Naive thymus-derived CD4-positive, alpha-beta T cell (primary cell): Measurements from ENCODE around the gene SETD5. TPM values are rescaled to one million over a fixed set of nuclear protein-coding genes. Genes with fewer than 3 reads are reported as not detected.
A peak's percentile ranks its signal among the peaks of the same experiment; 100 is the strongest.

Experiments used
- ATAC-seq: fragments of 150-1000 bp; cut with Tn5 transposase; 2 replicates; pipeline ENCODE4 v1.10.0; 2021; ENCODE audit warnings: mild to moderate bottlenecking, moderate library complexity
- CTCF ChIA-PET: fragments of 350-600 bp; sonication (Branson Sonifier 250); formaldehyde crosslinking; loops from one replicate; lab custom pipeline; 2021; ENCODE audit warnings: antibody characterized with exemption; lab: Charles Lee
- POLR2A ChIA-PET: fragments of 350-600 bp; sonication (Branson Sonifier 250); formaldehyde crosslinking; loops from one replicate; lab custom pipeline; 2021; ENCODE audit warnings: antibody characterized with exemption, inconsistent platforms; lab: Charles Lee
- DNase-seq, 9 donors: peaks; one replicate each; pipeline versions ENCODE4 v3.0.0 to v3.0.0-alpha.2; 2020 to 2022; ENCODE audit warnings: mixed read lengths in 1 of 9
- H3K27ac ChIP-seq: one replicate; pipeline ENCODE4 v1.7.0; 2013; ENCODE audit warnings: mild to moderate bottlenecking, low read depth, low read length, moderate library complexity
- H3K27me3 ChIP-seq, 2 donors: one replicate each; pipeline ENCODE4 v1.7.0; 2013; ENCODE audit warnings: low read length in 2 of 2, mild to moderate bottlenecking in 2 of 2, moderate library complexity in 2 of 2; ENCODE audit not compliant: control insufficient read depth in 2 of 2, insufficient read depth in 2 of 2
- H3K36me3 ChIP-seq, 3 experiments: 1 replicate in 2 of 3; 2 replicates in 1 of 3; pipeline ENCODE4 v1.7.0; 2013; ENCODE audit warnings: low read length in 3 of 3, mild to moderate bottlenecking in 3 of 3, moderate library complexity in 1 of 3; ENCODE audit not compliant: insufficient read depth in 3 of 3, control insufficient read depth in 2 of 3
- H3K4me1 ChIP-seq, 2 donors: one replicate each; pipeline ENCODE4 v1.7.0; 2013; ENCODE audit warnings: low read length in 2 of 2, mild to moderate bottlenecking in 2 of 2, moderate library complexity in 1 of 2; ENCODE audit not compliant: control insufficient read depth in 2 of 2, insufficient read depth in 2 of 2
- H3K4me3 ChIP-seq: 2 replicates; pipeline ENCODE4 v1.7.0; 2013; ENCODE audit warnings: mild to moderate bottlenecking, low read length
- H3K9me3 ChIP-seq, 3 experiments: 1 replicate in 2 of 3; 2 replicates in 1 of 3; pipeline ENCODE4 v1.7.0; 2013; ENCODE audit warnings: low read length in 3 of 3; ENCODE audit not compliant: control insufficient read depth in 2 of 3
- H3K27ac Mint-ChIP-seq, 9 donors: one replicate each; pipeline ENCODE4 v1.8.0; 2020 to 2022; ENCODE audit warnings: mixed read lengths in 9 of 9, mild to moderate bottlenecking in 8 of 9, moderate library complexity in 5 of 9, inconsistent platforms in 2 of 9
- H3K27me3 Mint-ChIP-seq, 5 donors: one replicate each; pipeline ENCODE4 v1.8.0; 2021 to 2022; ENCODE audit warnings: mixed read lengths in 5 of 5, mild to moderate bottlenecking in 1 of 5
- H3K36me3 Mint-ChIP-seq, 5 donors: one replicate each; pipeline ENCODE4 v1.8.0; 2020 to 2022; ENCODE audit warnings: mixed read lengths in 5 of 5, mild to moderate bottlenecking in 3 of 5, inconsistent platforms in 1 of 5
- H3K4me1 Mint-ChIP-seq, 7 donors: one replicate each; pipeline ENCODE4 v1.8.0; 2020 to 2022; ENCODE audit warnings: mixed read lengths in 7 of 7, mild to moderate bottlenecking in 3 of 7, inconsistent platforms in 1 of 7
- H3K4me3 Mint-ChIP-seq, 10 donors: one replicate each; pipeline ENCODE4 v1.8.0; 2020 to 2022; ENCODE audit warnings: mild to moderate bottlenecking in 10 of 10, mixed read lengths in 10 of 10, moderate library complexity in 6 of 10, inconsistent platforms in 2 of 10
- H3K9me3 Mint-ChIP-seq, 11 donors: one replicate each; pipeline ENCODE4 v1.8.0; 2020 to 2022; ENCODE audit warnings: mixed read lengths in 11 of 11, mild to moderate bottlenecking in 4 of 11, inconsistent platforms in 1 of 11, moderate library complexity in 1 of 11
- intact Hi-C, 2 donors: fragments of 100-400 bp; cut with micrococcal nuclease; formaldehyde crosslinking; loops; one replicate each; pipeline ENCODE4 v1.15.1; 2023
- polyA plus RNA-seq, 2 donors: library from polyadenylated mRNA; unstranded; fragments of 300-500 nt; fragmentation: Illumina TruSeq; gene quantifications; one replicate each; pipeline ENCODE4 v1.2.3, GENCODE V29; 2021
- total RNA-seq, 6 experiments: library from RNA in 5 of 6; stranded (reverse) in 5 of 6; gene quantifications; 1 replicate in 5 of 6; 2 replicates in 1 of 6; pipeline ENCODE4 v1.2.3 and lab custom pipeline; 2021 to 2026

Gene SETD5
- total and polyA plus RNA-seq, 7 experiments from 2014 or later: 28.7 to 157 (median 130) TPM

- peak overlapping the region in 5 of 9 donors; percentile 14 to 83 (median 58) for H3K27ac Mint-ChIP-seq
- H3K36me3 Mint-ChIP-seq: peaks cover 18 to 57% (median 40%) of the 10 kb centered on the region in 5 donors
- H3K9me3 ChIP-seq: no peaks in the 10 kb centered on the region
- H3K9me3 Mint-ChIP-seq: no peaks in the 10 kb centered on the region
- no peak overlapping the region for H3K4me3 ChIP-seq
- H3K4me1 ChIP-seq: no peaks in the 10 kb centered on the region
- H3K36me3 ChIP-seq: peaks cover 23 to 65% (median 38%) of the 10 kb centered on the region in 3 experiments
- CTCF ChIA-PET: no interaction called here
- peaks cover 12 to 50% (median 33%) of the 10 kb centered on the region in 7 donors for H3K4me1 Mint-ChIP-seq
- no peak for ATAC-seq
- intact Hi-C loops: no loop called here
- H3K27ac ChIP-seq: no peak overlapping the region
- no peak for DNase-seq
- no peaks in the 10 kb centered on the region for H3K27me3 Mint-ChIP-seq
- no peaks in the 10 kb centered on the region for H3K27me3 ChIP-seq
- POLR2A ChIA-PET: interaction anchor here (1.4 to 3.3 kb wide), 3 partner anchors 16 to 26 kb away, joined by 3 to 19 read pairs (median 5); partner anchors contain the start of genes SETD5 and THUMPD3
- no peak overlapping the region for H3K4me3 Mint-ChIP-seq
Observed at GRCh38 chr3:9379327-9379726, 18.1 kb upstream of the SETD5 start.

DNA sequence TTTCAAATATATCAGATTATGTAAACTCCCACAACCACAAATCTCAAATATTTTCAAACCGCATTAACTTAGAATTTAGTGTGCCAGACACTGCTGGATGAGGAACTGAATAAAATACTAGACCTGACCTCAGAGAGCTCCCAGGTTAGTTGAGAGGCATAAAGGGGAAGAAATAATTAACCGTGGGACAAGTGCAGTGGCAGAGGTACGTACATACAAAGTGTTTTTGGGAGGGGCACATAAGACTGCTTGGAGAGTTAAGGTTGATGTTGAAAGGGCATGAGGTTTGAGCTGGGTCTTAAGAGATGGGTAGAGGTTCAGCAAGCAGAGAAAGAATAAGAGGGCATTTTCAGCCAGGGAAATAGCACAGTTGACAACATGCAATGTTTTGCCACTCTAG, 17.4 kb upstream of the SETD5 start:
- no peaks in the 10 kb centered on the region for H3K9me3 Mint-ChIP-seq
- no peak overlapping the region for H3K27ac ChIP-seq
- H3K36me3 ChIP-seq: peaks cover 16 to 65% (median 33%) of the 10 kb centered on the region in 3 experiments
- H3K4me3 ChIP-seq: no peak overlapping the region
- POLR2A ChIA-PET: interaction anchor here (0.6 to 3.3 kb wide), 5 partner anchors 11 to 25 kb away, joined by 3 to 19 read pairs (median 3); partner anchors contain the start of genes SETD5 and THUMPD3
- no peaks in the 10 kb centered on the region for H3K27me3 Mint-ChIP-seq
- DNase-seq (no peak), ATAC-seq (no peak)
- no peaks in the 10 kb centered on the region for H3K9me3 ChIP-seq
- no peaks in the 10 kb centered on the region for H3K4me1 ChIP-seq
- intact Hi-C loops: loop anchor here in 1 of 2 donors (2.0 kb wide), 1 partner anchor 15 kb away; no protein-coding TSS in a partner anchor
- CTCF ChIA-PET: no interaction called here
- no peaks in the 10 kb centered on the region for H3K27me3 ChIP-seq
- no peak overlapping the region for H3K4me3 Mint-ChIP-seq
- H3K27ac Mint-ChIP-seq: peak overlapping the region in 7 of 9 donors; percentile 8 to 83 (median 55)
- H3K36me3 Mint-ChIP-seq: peaks cover 23 to 53% (median 39%) of the 10 kb centered on the region in 5 donors
- H3K4me1 Mint-ChIP-seq: peaks cover 14 to 48% (median 30%) of the 10 kb centered on the region in 7 donors

GRCh38 chr3:9384141-9384828, 13.1 kb upstream of the SETD5 start:
- Mint-ChIP-seq H3K9me3 (no peaks in the 10 kb centered on the region), H3K4me1 (peaks cover 5 to 39% (median 23%) of the 10 kb centered on the region in 7 donors), H3K4me3 (no peak overlapping the region), H3K27me3 (no peaks in the 10 kb centered on the region), H3K27ac (peak overlapping the region in 8 of 9 donors; percentile 1 to 79 (median 46)), H3K36me3 (peaks cover 7 to 33% (median 27%) of the 10 kb centered on the region in 5 donors)
- Histone ChIP-seq H3K27me3 (no peaks in the 10 kb centered on the region), H3K9me3 (no peaks in the 10 kb centered on the region), H3K4me3 (no peak overlapping the region), H3K4me1 (no peaks in the 10 kb centered on the region), H3K36me3 (peaks cover 18 to 66% (median 28%) of the 10 kb centered on the region in 3 experiments), H3K27ac (no peak overlapping the region)
- CTCF ChIA-PET: no interaction called here
- POLR2A ChIA-PET: interaction anchor here (0.6 to 3.2 kb wide), 7 partner anchors 8 to 47 kb away, joined by 3 to 39 read pairs (median 4); partner anchors contain the start of gene SETD5
- intact Hi-C loops: no loop called here
- no peak for ATAC-seq
- no peak for DNase-seq

- H3K4me3 ChIP-seq: no peak overlapping the region
- no peaks in the 10 kb centered on the region for H3K27me3 ChIP-seq
- Mint-ChIP-seq H3K4me1 (peaks cover 5 to 39% (median 32%) of the 10 kb centered on the region in 7 donors), H3K27ac (peak overlapping the region in 7 of 9 donors; percentile 2 to 77 (median 19)), H3K36me3 (peaks cover 7 to 36% (median 31%) of the 10 kb centered on the region in 5 donors), H3K4me3 (no peak overlapping the region), H3K9me3 (no peaks in the 10 kb centered on the region), H3K27me3 (no peaks in the 10 kb centered on the region)
- ChIA-PET POLR2A (interaction anchor here (0.9 to 3.2 kb wide), 3 partner anchors 9 to 11 kb away, joined by 4 to 39 read pairs (median 4); partner anchors contain the start of gene SETD5), CTCF (no interaction called here)
- intact Hi-C loops: loop anchor here (1.0 to 5.0 kb wide), 2 partner anchors 11 to 37 kb away; no protein-coding TSS in a partner anchor
- no peak for ATAC-seq
- peaks cover 0 to 3% of the 10 kb centered on the region in 2 donors for H3K4me1 ChIP-seq
- H3K36me3 ChIP-seq: peaks cover 22 to 66% (median 30%) of the 10 kb centered on the region in 3 experiments
- H3K9me3 ChIP-seq: no peaks in the 10 kb centered on the region
- no peak overlapping the region for H3K27ac ChIP-seq
- DNase-seq: no peak
Observed at GRCh38 chr3:9385187-9386077, 12.0 kb upstream of the SETD5 start.

GRCh38 chr3:9386078-9386459, 11.3 kb upstream of the SETD5 start:
- H3K36me3 ChIP-seq: peaks cover 28 to 69% (median 34%) of the 10 kb centered on the region in 3 experiments
- CTCF ChIA-PET: no interaction called here
- peaks cover 5 to 45% (median 38%) of the 10 kb centered on the region in 7 donors for H3K4me1 Mint-ChIP-seq
- intact Hi-C loops: loop anchor here (5.0 kb wide), 1 partner anchor 36 kb away; no protein-coding TSS in a partner anchor
- H3K9me3 Mint-ChIP-seq: no peaks in the 10 kb centered on the region
- no peaks in the 10 kb centered on the region for H3K27me3 Mint-ChIP-seq
- peak overlapping the region in 7 of 9 donors; percentile 17 to 77 (median 38) for H3K27ac Mint-ChIP-seq
- H3K9me3 ChIP-seq: no peaks in the 10 kb centered on the region
- POLR2A ChIA-PET: interaction anchor here (0.9 to 1.4 kb wide), 2 partner anchors 9 to 10 kb away, joined by 4 read pairs; no protein-coding TSS in a partner anchor
- H3K27ac ChIP-seq: peak overlapping the region; percentile 40
- H3K4me3 ChIP-seq: no peak overlapping the region
- H3K4me1 ChIP-seq: peaks cover 0 to 7% of the 10 kb centered on the region in 2 donors
- peaks cover 7 to 41% (median 35%) of the 10 kb centered on the region in 5 donors for H3K36me3 Mint-ChIP-seq
- no peak overlapping the region for H3K4me3 Mint-ChIP-seq
- DNase-seq: no peak
- H3K27me3 ChIP-seq: no peaks in the 10 kb centered on the region
- ATAC-seq: no peak
